ENCODE data around the gene EIF2B4.
"Not testable (repeated sequence)": the region's sequence is repeated elsewhere in the genome, so short reads cannot be mapped to it uniquely, and the experiment has no call there.

EIF2B4 gene

DNA sequence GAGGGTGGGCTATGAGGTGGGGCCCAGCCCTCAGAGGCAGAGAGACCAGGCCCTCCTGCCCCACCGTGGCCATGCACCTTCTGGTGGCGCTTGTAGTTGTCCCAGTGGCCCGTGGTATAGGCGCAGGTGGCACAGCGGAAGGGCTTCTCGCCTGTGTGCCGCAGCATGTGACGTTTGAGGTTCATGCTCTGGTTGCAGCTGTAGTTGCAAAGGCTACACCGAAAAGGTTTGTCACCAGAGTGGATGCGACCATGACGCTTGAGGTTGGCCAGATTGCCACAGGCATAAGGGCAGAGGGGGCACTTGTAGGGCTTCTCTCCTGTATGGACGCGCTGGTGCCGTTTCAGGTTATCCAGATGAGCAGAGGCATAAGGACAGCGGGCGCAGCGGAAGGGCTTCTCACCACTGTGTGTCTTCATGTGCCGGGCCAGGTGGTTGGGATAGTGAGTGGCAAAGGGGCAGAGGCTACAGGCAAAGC, 7.5 kb upstream of the EIF2B4 start:
- DNase-seq: no peak

DNA sequence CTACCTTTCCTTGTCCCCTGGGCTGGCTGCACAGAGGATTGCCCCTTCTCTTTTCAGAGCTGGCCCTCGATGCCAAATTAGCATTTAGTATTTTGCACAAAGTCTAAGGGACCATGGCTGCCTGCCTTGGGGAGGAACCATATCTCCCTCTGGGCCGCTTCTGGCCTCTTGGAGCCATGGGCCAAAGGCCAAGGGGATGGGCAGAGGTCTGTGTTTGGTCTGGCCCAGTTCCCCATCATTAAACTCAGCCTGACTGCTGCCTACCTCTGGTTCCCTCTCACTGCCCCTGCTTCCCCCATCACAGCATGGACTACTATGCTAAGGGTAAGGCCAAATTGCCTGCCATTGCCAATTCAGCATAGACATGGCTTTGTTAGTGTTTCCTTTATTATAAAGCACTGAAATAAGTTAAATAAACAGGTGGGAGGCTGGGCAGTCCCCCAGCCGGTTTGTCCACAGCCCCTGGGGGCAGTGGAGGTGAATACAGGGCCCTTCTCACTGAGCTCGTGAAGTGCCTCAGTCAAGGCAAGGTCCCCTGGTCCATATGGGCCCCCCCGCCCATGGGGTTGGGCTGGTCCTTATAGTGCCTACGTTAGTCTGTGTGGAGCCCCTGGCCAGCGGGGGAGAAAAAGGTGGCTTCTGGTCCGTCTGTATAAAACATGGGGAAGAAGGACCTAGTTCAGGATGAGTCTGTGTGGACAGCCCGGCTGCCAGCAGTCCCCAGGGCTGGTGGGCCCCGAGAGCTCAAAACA, 6.9 kb upstream of the EIF2B4 start:
- DNase-seq: no peak

DNA sequence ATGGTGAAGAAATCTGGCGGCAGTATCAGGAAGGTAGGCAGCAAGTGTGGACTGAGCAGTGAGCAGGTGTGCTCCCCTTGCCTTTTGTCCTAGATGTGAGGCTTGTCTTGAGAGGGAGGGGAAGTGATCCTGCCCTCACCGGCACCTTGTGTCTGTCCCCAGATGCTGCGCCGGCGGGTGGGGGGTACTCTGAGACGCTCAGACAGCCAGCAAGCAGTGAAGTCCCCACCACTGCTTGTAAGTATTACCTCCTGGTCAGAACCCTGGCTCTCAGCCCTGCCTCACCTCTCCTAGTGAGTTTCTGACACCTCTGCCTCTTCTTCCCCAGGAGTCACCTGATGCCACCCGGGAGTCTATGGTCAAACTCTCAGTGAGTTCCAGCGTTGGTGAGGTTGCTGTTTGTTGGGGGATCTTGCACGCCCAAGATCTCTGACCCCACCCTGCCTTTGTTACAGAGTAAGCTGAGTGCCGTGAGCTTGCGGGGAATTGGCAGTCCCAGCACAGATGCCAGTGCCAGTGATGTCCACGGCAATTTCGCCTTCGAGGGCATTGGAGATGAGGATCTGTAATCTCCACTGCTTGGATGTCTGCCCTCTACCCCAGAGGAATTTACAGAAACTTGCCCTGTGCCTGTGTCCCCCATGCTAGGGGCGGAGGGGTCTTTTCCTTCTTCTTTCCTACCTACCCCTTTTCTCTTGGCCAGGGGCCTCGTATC, 6.2 kb upstream of the EIF2B4 start:
- no peak for DNase-seq

DNA sequence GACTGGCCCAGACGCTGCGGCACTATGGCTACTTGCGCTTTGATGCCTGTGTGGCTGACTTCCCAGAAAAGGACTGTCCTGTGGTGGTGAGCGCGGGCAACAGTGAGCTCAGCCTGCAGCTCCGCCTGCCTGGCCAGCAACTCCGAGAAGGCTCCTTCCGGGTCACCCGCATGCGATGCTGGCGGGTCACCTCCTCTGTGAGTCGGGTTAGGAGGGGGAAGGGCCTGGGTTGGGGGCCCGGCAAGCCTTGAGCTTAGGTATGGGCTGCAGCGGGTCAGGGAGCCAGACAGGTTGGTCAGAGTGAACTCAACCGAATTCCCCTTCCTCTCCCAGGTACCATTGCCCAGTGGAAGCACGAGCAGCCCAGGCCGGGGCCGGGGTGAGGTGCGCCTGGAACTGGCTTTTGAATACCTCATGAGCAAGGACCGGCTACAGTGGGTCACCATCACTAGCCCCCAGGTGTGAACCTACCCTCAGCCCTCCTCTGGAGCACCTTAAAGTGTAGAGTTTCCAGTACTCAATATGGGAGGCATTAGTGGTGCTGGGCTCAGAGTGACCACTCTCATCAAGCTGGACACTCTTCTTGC, 5.5 kb upstream of the EIF2B4 start:
- DNase-seq: no peak

DNA sequence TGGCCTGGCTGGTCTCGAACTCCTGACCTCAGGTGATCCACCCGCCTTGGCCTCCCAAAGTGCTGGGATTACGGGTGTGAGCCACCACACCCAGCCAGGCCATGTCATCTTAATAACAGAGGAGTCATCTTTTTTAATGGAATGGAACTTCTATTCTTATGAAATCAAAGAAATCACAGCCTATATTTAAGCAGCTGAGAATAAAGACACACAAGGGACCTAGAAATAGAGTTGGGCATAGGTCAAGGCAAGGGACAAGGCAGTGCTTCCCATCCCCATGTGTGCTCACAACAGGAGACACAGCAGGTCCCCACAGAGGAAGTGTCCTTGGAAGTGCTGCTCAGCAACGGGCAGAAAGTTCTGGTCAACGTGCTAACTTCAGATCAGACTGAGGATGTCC, 3.4 kb upstream of the EIF2B4 start:
- DNase-seq: no peak

DNA sequence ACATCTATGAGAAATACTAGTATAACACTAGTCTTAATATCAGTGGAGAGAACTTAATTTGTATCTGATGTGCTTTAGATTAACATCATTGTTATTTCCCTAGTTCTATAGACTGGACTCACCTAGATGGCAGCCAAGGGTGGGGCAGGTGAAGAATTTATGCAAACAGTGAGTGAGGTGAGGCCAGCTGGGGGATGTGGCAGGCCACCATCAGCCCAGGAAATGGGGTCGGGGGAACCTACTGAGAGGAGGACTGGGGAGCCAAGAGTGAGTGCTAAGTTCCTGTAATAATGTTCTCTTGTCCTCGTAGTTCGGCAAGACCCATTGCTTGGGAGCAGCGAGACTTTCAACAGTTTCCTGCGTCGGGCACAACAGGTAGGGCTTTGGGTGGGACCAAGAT, 2.8 kb upstream of the EIF2B4 start:
- no peak for DNase-seq

DNA sequence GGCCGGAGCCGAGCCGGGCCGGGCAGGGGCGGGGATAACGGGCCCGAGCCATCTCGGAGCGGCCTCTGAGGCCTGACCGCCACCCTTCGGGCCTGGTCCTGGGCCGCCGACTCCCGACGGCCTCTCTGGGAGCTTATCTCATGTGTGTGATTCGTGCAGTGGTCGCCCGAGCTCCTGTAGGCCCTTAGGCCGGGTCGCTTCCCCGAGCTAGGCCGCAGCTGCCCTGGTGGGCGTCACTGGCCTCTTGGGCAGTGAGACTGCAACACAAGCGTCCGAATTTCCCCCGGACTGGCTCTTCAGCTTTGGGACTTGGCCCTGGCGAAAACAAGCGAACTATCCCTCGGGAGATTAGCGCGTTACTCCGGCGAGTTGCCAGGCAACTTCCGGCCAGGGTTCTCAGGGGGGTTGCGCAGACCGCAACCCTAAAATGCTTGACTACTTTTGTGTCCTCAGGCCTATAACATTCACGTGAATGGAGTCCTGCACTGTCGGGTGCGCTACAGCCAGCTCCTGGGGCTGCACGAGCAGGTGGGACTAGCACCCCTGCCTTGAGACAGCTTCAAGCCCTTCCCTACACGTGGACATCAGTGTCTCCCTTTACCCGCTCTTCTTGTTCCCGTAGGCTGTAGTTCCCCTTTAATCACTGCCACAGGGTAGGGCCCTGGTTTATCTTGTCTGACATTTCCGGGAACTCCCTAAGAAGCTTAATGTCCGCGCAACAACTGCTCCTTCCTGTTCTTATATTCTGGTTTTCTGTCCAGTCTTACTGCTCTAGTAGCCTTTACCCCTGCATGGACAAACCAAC, 880 bp upstream of the EIF2B4 start:
- no peak for DNase-seq

DNA sequence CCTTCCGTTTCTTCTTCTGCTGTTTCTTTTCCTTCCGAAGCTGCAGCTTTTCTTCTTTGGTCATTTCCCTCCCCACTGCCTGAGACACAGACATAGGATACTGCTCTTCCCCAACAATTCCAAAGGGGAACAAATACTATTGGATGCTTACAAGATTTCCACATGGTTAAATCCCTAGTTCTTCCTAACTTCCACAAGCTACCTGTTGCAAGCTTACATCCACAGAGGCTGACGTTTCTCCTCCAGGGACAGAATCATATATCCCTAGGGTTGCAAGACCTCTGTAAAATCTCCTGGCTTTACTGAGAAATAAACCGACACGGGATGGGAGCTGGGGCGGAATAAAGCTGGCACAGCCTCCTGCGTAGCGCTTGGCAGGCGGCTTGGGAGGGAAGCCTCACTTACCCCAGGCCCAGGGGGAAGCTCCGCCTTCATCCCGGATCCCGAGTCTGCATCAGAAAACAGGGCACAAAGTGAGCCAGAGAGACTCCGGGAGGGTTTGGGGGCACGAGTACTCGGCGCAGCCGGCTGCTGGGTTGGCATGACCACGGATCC, 590 bp downstream of the EIF2B4 start:
- DNase-seq: no peak

DNA sequence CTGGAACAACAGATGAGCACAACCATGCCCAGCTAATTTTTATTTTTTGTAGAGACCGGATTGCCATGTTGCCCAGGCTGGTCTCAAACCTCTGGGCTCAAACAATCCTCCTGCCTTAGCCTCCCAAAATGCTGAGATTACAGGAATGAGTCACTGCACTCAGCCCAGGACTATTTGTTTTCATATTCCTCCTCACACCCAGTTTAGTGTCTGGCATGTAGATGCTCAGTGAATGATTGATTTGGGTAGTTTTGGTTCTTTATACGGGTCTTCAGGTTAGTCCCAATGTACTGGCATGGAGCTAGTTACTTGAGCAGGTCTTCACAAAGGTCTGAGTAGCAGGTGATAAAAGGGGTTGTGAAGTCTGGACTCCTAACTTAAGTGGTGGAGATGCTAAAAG, 6.2 kb downstream of the EIF2B4 start:
- no peak for DNase-seq

DNA sequence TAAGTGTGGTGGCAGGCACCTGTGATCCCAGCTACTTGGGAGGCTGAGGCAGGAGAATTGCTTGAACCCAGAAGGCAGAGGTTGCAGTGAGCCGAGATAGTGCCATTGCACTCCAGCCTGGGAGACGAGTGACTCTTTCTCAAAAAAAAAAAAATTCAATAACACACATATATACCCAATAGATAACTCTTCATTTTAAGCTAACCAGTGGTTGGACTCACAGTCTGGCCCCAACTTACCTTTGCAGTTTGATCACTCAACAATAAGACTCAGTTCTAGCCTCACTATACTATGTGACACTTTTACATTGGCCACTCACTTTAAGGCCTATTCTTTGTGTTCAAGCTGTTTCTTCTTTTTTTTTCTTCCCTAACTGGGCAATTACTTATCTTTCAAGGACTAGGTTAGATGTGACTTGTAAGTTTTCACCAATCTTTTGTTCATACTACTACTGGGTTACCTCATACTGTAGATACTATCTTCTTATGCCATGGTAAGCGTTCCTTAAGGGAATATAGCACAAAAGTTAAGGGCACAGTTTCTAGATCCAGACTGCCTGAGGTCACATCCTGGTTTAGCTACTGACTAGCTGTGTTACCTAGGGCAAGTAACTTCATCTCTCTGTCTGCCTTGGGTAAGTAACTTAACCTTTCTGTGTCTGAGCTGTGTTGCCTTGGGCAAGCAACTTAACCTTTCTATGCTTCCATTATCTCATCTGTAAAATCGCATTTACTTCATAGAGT, 7.3 kb downstream of the EIF2B4 start:
- DNase-seq: no peak

DNA sequence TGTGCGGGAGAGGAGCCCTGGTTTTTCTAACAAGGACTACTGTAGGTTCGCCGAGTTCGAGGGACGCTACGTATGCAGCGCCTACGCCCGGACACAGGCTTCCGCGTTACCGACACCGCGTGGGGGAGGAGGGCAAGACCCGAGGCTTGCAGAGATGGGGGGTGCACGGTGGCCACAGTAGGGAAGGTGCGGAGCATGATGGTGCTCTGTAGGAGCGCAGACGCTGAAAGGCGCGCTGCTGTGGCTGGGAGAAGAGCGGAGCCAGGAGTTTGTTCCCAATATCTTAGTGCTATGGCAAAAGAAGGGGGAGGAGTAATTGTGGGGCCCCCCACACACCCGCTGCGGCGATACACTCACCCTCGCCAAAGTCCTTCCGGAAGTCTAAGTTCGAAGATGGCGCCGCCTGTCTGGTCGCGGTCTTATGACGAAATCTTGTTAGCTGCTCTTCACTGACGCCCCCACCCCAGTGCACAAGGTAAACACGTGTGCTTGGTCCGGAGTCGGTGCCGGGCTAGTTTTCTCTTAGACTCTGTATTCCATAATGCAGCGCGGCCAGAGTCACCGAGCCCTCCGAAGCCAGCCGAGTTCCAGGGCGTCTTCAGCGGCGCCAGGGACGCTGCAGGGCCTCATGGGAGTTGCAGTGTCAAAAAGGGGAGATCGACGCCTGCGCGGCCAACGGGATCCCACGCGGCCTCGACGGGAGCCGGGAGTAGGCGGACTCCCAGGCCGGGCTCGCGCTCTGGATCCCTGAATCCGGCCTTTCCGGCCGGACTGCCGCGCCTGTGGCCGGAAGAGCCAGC, 13.6 kb downstream of the EIF2B4 start, which contains the start of gene GTF3C2:
TSS of gene GTF3C2 (minus strand) at position 383 of the 800 bp plus-strand sequence. CDS start 13,210 bp downstream, outside the sequence.
- DNase-seq: peak; percentile 84 to 85

DNA sequence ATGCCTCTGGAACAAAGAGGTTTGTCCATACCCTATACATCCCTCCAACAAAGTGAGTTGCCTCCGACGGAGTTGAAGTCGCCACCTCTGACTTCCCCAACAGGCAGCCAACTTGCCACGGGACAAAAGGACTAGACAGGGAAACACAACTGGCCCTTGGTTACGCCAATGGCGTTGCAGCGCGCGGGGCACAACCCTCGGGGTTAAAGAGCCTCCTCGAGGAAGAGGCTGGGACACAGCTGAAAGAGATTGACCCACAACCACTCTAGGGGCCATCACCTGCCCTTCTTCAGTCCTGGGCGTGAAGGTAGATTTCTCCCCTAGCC, 14.1 kb downstream of the EIF2B4 start:
- no peak for DNase-seq

DNA sequence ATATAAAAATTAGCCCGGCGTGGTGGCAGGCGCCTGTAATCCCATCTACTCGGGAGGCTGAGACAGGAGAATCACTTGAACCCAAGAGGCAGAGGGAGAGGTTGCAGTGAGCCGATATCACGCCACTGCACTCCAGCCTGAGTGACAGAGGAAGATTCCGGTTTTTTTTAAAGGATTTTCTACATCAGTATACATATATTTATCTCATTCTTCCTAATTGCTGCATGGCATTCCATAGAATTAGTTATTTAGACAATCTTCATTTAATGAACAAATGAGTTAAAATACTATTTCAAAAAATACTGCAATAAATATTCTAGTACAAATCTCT, 15.6 kb downstream of the EIF2B4 start:
- DNase-seq: no peak

DNA sequence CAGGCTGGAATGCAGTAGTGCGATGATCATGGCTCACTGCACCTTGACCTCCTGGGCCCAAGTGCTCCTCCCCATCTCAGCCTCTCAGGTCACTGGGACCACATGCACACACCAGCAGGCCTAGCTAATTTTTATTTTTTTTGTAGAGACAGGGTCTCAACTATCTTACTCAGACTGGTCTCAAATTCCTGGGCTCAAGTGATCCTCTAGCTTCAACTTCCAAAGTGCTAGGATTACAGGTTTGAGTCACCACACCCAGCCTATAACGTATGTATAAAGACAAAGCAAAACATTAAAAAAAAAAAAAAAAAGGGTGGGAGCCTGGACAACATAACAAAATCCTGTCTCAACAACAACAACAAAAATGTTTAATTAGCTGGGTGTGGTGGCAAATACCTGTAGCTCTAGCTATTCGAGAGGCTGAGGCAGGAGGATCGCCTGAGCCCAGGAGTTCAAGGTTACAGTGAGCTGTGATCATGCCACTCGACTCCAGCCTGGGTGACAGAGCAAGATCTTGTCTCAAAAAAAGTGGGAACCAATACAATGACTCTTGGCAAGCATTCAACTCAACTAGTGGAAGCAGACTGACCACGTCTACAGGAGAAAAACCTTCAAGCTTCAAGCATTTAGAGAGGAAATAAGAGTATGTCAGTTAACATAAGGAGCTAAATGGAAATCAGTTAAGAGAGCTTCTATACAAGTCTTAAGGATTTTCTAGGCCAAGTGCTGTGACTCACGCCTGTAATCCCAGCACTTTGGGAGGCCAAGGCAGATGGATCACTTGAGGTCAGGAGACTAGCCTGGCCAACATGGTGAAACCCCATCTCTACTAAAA, 16.2 kb downstream of the EIF2B4 start:
- DNase-seq: no peak

DNA sequence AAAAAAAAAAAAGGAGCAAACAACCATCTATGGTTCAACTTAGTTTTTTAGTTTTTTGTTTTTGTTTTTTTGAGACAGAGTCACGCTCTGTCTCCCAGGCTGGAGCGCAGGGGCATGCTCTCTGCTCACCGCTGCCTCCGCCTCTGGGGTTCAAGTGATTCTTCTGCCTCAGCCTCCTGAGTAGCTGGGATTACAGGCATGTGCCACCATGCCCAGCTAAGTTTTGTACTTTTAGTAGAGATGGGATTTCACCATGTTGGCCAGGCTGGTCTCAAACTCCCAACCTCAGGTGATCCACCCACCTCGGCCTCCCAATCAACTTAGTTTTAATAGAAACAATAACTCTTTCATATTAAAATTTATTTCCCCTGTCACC, 16.8 kb downstream of the EIF2B4 start:
- DNase-seq: not testable (repeated sequence)

DNA sequence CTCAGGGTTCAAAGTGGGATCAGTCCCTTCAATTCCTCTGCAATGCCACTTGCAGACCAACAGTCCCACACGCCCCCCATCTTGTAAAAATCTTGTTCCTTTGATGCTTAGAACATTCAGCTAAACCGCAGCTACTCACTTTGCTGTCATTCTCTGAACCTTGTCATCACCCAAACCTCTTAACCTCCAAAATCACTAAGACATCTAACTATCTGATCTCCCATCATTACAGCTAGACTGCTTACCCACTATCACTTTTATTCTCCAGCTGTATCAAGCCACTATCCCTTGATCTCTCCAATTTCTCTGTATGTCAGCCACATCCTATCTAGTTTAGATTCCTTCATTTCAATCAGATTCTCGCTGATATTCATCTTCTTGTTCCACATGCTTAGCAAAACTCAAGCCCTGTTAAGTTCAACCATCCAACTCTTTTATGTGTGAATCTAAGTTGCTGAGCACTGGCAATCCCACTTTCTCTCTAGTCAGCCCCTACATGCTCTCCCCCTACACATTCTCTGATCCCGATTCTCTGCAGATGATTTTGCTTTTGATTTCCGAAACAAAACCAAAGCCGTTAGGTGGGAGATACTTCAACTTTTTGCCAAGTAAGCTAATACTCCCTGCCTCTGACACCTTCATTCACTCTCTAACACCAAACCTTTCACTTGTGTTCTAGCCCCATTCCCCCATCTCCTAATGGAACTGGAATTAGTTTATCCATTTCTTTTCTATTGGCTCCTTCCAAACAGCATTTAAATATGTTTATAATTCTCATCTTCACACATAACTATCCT, 18.1 kb downstream of the EIF2B4 start:
- DNase-seq: no peak

DNA sequence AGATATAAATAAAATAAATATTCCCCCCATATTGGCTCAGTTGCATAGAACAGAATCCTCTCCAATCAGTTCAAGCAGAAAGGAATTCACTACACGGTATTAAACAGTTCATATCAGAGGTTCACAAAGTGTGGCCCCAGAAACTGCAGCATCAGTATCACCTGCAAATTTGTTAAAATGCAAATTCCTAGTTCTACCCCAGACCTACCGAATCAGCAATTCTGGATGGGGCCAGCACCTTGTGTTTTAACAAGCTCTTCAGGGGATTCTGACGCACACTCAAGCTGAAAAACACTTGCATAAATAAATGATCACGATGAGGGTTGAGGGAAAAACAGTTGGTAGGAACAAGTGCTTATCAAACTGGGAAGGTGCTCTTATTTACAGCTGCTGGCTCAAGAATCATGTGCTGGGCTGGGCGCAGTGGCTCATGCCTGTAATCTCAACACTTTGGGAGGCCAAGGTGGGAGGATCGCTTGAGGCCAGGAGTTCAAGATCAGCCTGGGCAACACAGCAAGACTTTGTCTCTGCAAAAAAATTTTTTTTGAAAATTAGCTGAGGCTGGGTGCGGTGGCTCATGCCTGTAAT, 19.9 kb downstream of the EIF2B4 start:
- DNase-seq: no peak

DNA sequence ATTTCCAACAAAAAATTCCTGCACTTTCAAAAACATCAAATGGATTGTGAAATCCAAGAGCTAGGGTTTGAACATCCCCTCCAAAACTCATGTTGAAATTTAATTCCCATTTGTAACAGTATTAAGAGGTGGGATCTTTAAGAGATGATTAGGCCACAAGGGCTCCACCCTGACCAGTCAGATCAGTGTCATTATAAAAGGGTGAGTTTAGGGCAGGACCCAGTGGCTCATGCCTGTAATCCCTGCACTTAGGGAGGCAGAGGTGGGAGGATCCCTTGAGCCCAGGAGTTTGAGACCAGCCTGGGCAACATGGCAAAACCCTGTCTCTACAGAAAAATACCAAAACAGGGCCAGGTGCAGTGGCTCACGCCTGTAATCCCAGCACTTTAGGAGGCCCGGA, 22.5 kb downstream of the EIF2B4 start:
- no peak for DNase-seq

DNA sequence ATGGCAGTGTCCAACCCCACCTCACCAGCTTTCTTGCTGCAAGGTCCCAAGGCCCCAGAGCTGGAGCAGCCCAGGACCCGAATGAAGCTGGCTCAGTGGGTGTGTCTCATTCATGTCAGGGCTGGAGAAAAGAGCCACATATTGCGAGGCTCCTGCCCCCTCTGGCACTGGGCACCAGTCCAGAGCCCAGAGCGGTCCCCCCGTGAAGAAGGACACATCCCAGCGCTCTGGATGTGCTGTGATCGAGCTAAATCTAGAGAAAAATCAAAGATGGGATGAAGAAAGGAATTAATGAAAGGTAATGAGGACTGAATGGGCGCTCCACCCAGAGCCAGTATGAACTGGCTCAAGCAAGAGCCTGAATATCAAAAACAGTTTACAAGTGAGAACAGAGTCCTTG, 34.0 kb downstream of the EIF2B4 start:
- no peak for DNase-seq
